ENCODE results near the gene SDS.

GRCh38 chr12:113392520-113392919 lies 11.2 kb downstream of the SDS start:
- TF ChIP-seq CTCF (IDR thresholded peaks at IDR 0.05) (no peak), POLR2A (IDR thresholded peaks at IDR 0.05) (no peak), POLR2AphosphoS5 (IDR thresholded peaks at IDR 0.05) (no peak)
